A549 (cell line): ENCODE data around the gene ALDH1B1. TPM values are rescaled to one million over a fixed set of nuclear protein-coding genes. Genes with fewer than 3 reads are reported as not detected.

Source experiments
- ATAC-seq, 2 experiments: fragments of 200-7000 bp in 1 of 2; fragments of >200 bp in 1 of 2; cut with Nextera tagmentation in 1 of 2; cut with Tn5 transposase in 1 of 2; 3 replicates each; pipeline versions ENCODE4 v1.8.0 to v1.9.1; 2018 to 2020; ENCODE audit warnings: mild to moderate bottlenecking in 1 of 2, moderate library complexity in 1 of 2
- CTCF ChIA-PET: fragments of 300-600 bp; sonication (Branson Sonifier 250); formaldehyde crosslinking; extraction: SDS; loops from one replicate; lab custom pipeline; 2021; ENCODE audit warnings: antibody characterized with exemption, inconsistent platforms; lab: Yijun Ruan, JAX
- POLR2A ChIA-PET: fragments of 350-600 bp; formaldehyde crosslinking; extraction: SDS; loops from one replicate; lab custom pipeline; 2021; ENCODE audit warnings: antibody characterized with exemption, inconsistent platforms; lab: Yijun Ruan, JAX
- DNase-seq, 2 experiments: peaks; one replicate each; pipeline versions ENCODE4 v3.0.0 to v3.0.0-alpha.2; 2011 to 2016; ENCODE audit warnings: low read depth in 1 of 2, low spot score in 1 of 2
- FAIRE-seq: peaks from 2 replicates; lab custom pipeline; 2011; peaks lifted over from hg19 to GRCh38; lab: Jason Lieb, UNC
- H3K27ac ChIP-seq, 2 experiments: fragments of >200 bp; sonication (Bioruptor Twin); formaldehyde crosslinking; 3 replicates each; pipeline ENCODE4 v1.5.1; 2016 to 2017
- H3K4me1 ChIP-seq: fragments of >200 bp; sonication (Bioruptor Twin); formaldehyde crosslinking; 3 replicates; pipeline ENCODE4 v1.6.1; 2016
- H3K4me2 ChIP-seq: fragments of >200 bp; sonication (Bioruptor Twin); formaldehyde crosslinking; 3 replicates; pipeline ENCODE4 v1.6.1; 2016
- H3K4me3 ChIP-seq: fragments of >200 bp; sonication (Bioruptor Twin); formaldehyde crosslinking; 3 replicates; pipeline ENCODE4 v1.5.1; 2016
- H3K9me3 ChIP-seq: fragments of >200 bp; sonication (Bioruptor Twin); formaldehyde crosslinking; 3 replicates; pipeline ENCODE4 v1.6.1; 2016
- BCL3 ChIP-seq: fragments of >200 bp; sonication (Bioruptor Twin); formaldehyde crosslinking; IDR thresholded peaks from 3 replicates; pipeline ENCODE4 v1.6.1; 2016
- CBX2 ChIP-seq: fragments of 200-600 bp; sonication (generic); IDR thresholded peaks from 2 replicates; pipeline ENCODE4 v1.6.1; 2016; ENCODE audit warnings: low read depth, mild to moderate bottlenecking, borderline replicate concordance
- CBX8 ChIP-seq: fragments of 200-600 bp; sonication (generic); IDR thresholded peaks from 2 replicates; pipeline ENCODE4 v1.6.1; 2016
- CTCF ChIP-seq: fragments of >200 bp; sonication (Bioruptor Twin); formaldehyde crosslinking; IDR thresholded peaks from 3 replicates; pipeline ENCODE4 v1.5.1; 2016
- EHF ChIP-seq: fragments of 250-450 bp; sonication (Bioruptor Pico); IDR thresholded peaks from 2 replicates; pipeline ENCODE4 v1.5.0; 2020; ENCODE audit warnings: mild to moderate bottlenecking
- EHMT2 ChIP-seq: fragments of 200-600 bp; sonication (generic); IDR thresholded peaks from 2 replicates; pipeline ENCODE4 v1.6.1; 2016; ENCODE audit warnings: antibody characterized with exemption, low read depth, mild to moderate bottlenecking, moderate library complexity
- ELK1 ChIP-seq: fragments of 150-350 bp; IDR thresholded peaks from 2 replicates; pipeline ENCODE4 v1.6.1; 2014; ENCODE audit warnings: low read depth, mild to moderate bottlenecking, low read length
- FOSL2 ChIP-seq, 2 experiments: fragments of 450-650 bp in 1 of 2; fragments of >200 bp in 1 of 2; sonication (Bioruptor Twin) in 1 of 2; formaldehyde crosslinking; IDR thresholded peaks; 2 replicates each; pipeline versions ENCODE4 v1.5.0 to v1.6.1; 2016 to 2020; ENCODE audit warnings: mild to moderate bottlenecking in 1 of 2, moderate library complexity in 1 of 2
- FOXS1 ChIP-seq: fragments of 250-450 bp; sonication (Bioruptor Pico); IDR thresholded peaks from 2 replicates; pipeline ENCODE4 v1.5.0; 2020; ENCODE audit warnings: mild to moderate bottlenecking, moderate library complexity
- GATA3 ChIP-seq: IDR thresholded peaks from 2 replicates; pipeline ENCODE4 v1.6.1; 2012; ENCODE audit warnings: borderline replicate concordance
- HDAC2 ChIP-seq: fragments of 200-600 bp; sonication (generic); IDR thresholded peaks from 2 replicates; pipeline ENCODE4 v1.6.1; 2016
- HOXA7 ChIP-seq: fragments of 250-450 bp; sonication (Bioruptor Pico); IDR thresholded peaks from 2 replicates; pipeline ENCODE4 v1.5.0; 2020; ENCODE audit warnings: mild to moderate bottlenecking, moderate library complexity
- HOXB13 ChIP-seq: fragments of 250-450 bp; sonication (Bioruptor Pico); IDR thresholded peaks from 2 replicates; pipeline ENCODE4 v1.5.0; 2020; ENCODE audit warnings: low read depth, mild to moderate bottlenecking, moderate library complexity
- JUN ChIP-seq, 2 experiments: fragments of >200 bp; sonication (Bioruptor Twin); formaldehyde crosslinking; IDR thresholded peaks; 2 replicates in 1 of 2; 3 replicates in 1 of 2; pipeline ENCODE4 v1.6.1; 2016 to 2017
- JUNB ChIP-seq: fragments of >200 bp; sonication (Bioruptor Twin); formaldehyde crosslinking; IDR thresholded peaks from 2 replicates; pipeline ENCODE4 v1.6.1; 2016
- KDM1A ChIP-seq: fragments of 200-600 bp; sonication (generic); IDR thresholded peaks from 2 replicates; pipeline ENCODE4 v1.6.1; 2016; ENCODE audit warnings: low read depth, mild to moderate bottlenecking
- MAX ChIP-seq: IDR thresholded peaks from 2 replicates; pipeline ENCODE4 v1.6.1; 2012
- NR3C1 ChIP-seq: fragments of >200 bp; sonication (Bioruptor Twin); formaldehyde crosslinking; IDR thresholded peaks from 3 replicates; pipeline ENCODE4 v1.6.1; 2017
- RAD21 ChIP-seq, 2 experiments: fragments of >200 bp in 1 of 2; sonication (Bioruptor Twin) in 1 of 2; formaldehyde crosslinking in 1 of 2; IDR thresholded peaks in 1 of 2; conservative IDR thresholded peaks in 1 of 2; 2 replicates in 1 of 2; 3 replicates in 1 of 2; pipeline ENCODE4 v1.6.1; 2012 to 2018; ENCODE audit warnings: inconsistent platforms in 1 of 2
- RARB ChIP-seq: fragments of 250-450 bp; sonication (Bioruptor Pico); IDR thresholded peaks from 2 replicates; pipeline ENCODE4 v1.8.0; 2021; ENCODE audit warnings: mild to moderate bottlenecking, moderate library complexity
- RFX5 ChIP-seq: fragments of 450-650 bp; IDR thresholded peaks from 2 replicates; pipeline ENCODE4 v1.7.1; 2014; ENCODE audit warnings: antibody characterized with exemption, mild to moderate bottlenecking, moderate library complexity
- SMC3 ChIP-seq: fragments of >200 bp; sonication (Bioruptor Twin); formaldehyde crosslinking; IDR thresholded peaks from 3 replicates; pipeline ENCODE4 v1.6.1; 2018; ENCODE audit warnings: inconsistent platforms
- SREBF2 ChIP-seq: fragments of 450-650 bp; IDR thresholded peaks from 2 replicates; pipeline ENCODE4 v1.6.1; 2014; ENCODE audit warnings: mild to moderate bottlenecking, moderate library complexity
- USF2 ChIP-seq: fragments of 450-650 bp; IDR thresholded peaks from 2 replicates; pipeline ENCODE4 v1.6.1; 2014; ENCODE audit warnings: antibody characterized with exemption
- ZFP36 ChIP-seq: fragments of 450-650 bp; IDR thresholded peaks from 2 replicates; pipeline ENCODE4 v1.6.1; 2014; ENCODE audit warnings: borderline replicate concordance; ENCODE audit not compliant: partially characterized antibody
- WGBS: methylation state at CpG from one replicate; pipeline ENCODE4 v1.1.6; 2017; ENCODE audit errors: missing lambda C conversion rate; 5-methylcytosine and 5-hydroxymethylcytosine counted together
- polyA plus RNA-seq, 4 experiments: library from polyadenylated mRNA; depleted of rRNA in 3 of 4; stranded (reverse); fragments of >200 nt; fragmentation: RNase III in 1 of 4; extraction: RNeasy Plus Mini Kit Qiagen cat#74134 plus additional on column Dnase treatment in 1 of 4; gene quantifications; 2 replicates in 3 of 4; 3 replicates in 1 of 4; pipeline ENCODE4 v1.2.3, GENCODE V29; 2011 to 2017

The ALDH1B1 gene
- polyA plus RNA-seq, 2 of the 4 experiments (the other 2 are of a cell fraction): 40.2 to 71.8 TPM

GRCh38 chr9:38435521-38435920 lies 43.0 kb downstream of the ALDH1B1 start:
- 69% methylated on average over 2 of the region's 2 CpGs for WGBS
- FAIRE-seq (no peak), ATAC-seq (no peak), DNase-seq (no peak)
- Histone ChIP-seq H3K9me3 (peaks cover 8% of the 10 kb centered on the region; the same call in 2 of the 3 replicates), H3K4me3 (no peak overlapping the region), H3K27ac (no peak overlapping the region), H3K4me2 (no peak overlapping the region), H3K4me1 (peaks cover 23% of the 10 kb centered on the region)
- POLR2A ChIA-PET: no interaction called here
- TF ChIP-seq ZFP36: no peak
- no peak for TF ChIP-seq RAD21 (conservative IDR thresholded peaks at IDR 0.05 in 1 of 2, IDR thresholded peaks at IDR 0.05 in 1 of 2)
- TF ChIP-seq EHMT2: no peak
- TF ChIP-seq SMC3: no peak
- TF ChIP-seq CTCF: no peak
- TF ChIP-seq USF2: no peak
- TF ChIP-seq CBX8: no peak
- no peak for TF ChIP-seq EHF (CRISPR knock-in tag)
- TF ChIP-seq NR3C1: no peak
- CTCF ChIA-PET: interaction anchor here (0.6 to 4.1 kb wide), 5 partner anchors 16 to 691 kb away, joined by 3 to 49 read pairs (median 3); no protein-coding TSS in a partner anchor

- FAIRE-seq: peak; percentile 63
Observed at GRCh38 chr9:38436708-38437107, 44.2 kb downstream of the ALDH1B1 start.

More at GRCh38 chr9:38436708-38437107, 44.2 kb downstream of the ALDH1B1 start:
- DNase-seq (no peak), ATAC-seq (no peak)
- Histone ChIP-seq H3K4me2 (peak overlapping the region; percentile 79), H3K4me3 (no peak overlapping the region), H3K4me1 (peaks cover 23% of the 10 kb centered on the region), H3K9me3 (peaks cover 8% of the 10 kb centered on the region; the same call in 2 of the 3 replicates), H3K27ac (peak overlapping the region; percentile 80 to 86)
- ChIA-PET CTCF (interaction anchor here (0.8 to 1.3 kb wide), 2 partner anchors 8 to 19 kb away, joined by 4 to 5 read pairs; no protein-coding TSS in a partner anchor), POLR2A (interaction anchor here (1.2 kb wide), 1 partner anchor 183 kb away, joined by 4 read pairs; the partner anchor contains the start of gene ANKRD18A)
- TF ChIP-seq KDM1A: no peak
- TF ChIP-seq SREBF2: no peak
- no peak for TF ChIP-seq JUN (IDR thresholded peaks at IDR 0.05)
- no peak for TF ChIP-seq MAX
- no peak for TF ChIP-seq FOSL2 (IDR thresholded peaks at IDR 0.05)
- TF ChIP-seq FOSL2 (CRISPR knock-in tag; IDR thresholded peaks at IDR 0.05): no peak
- no peak for TF ChIP-seq NR3C1
- TF ChIP-seq GATA3: no peak
- TF ChIP-seq RARB (CRISPR knock-in tag): no peak
- no peak for TF ChIP-seq HDAC2
- TF ChIP-seq RFX5: no peak
- no peak for TF ChIP-seq EHMT2
- TF ChIP-seq ELK1: no peak
- TF ChIP-seq FOXS1 (CRISPR knock-in tag): no peak
- TF ChIP-seq CBX2: no peak
- TF ChIP-seq HOXB13 (CRISPR knock-in tag): no peak
- no peak for TF ChIP-seq ZFP36
- no peak for TF ChIP-seq BCL3
- no peak for TF ChIP-seq JUNB
- TF ChIP-seq HOXA7 (CRISPR knock-in tag): no peak
- 97% methylated on average over 2 of the region's 2 CpGs for WGBS
